Activated CD8-positive, alpha-beta memory T cell treated with anti-CD3 and anti-CD28 coated beads, Interleukin-2, amount 50 U/mL, for 4 hours (primary cell): ENCODE data around the gene SLC5A5.

Source experiments
- DNase-seq: peaks from one replicate; pipeline ENCODE4 v3.0.0-alpha.2; 2020

Gene SLC5A5

DNA sequence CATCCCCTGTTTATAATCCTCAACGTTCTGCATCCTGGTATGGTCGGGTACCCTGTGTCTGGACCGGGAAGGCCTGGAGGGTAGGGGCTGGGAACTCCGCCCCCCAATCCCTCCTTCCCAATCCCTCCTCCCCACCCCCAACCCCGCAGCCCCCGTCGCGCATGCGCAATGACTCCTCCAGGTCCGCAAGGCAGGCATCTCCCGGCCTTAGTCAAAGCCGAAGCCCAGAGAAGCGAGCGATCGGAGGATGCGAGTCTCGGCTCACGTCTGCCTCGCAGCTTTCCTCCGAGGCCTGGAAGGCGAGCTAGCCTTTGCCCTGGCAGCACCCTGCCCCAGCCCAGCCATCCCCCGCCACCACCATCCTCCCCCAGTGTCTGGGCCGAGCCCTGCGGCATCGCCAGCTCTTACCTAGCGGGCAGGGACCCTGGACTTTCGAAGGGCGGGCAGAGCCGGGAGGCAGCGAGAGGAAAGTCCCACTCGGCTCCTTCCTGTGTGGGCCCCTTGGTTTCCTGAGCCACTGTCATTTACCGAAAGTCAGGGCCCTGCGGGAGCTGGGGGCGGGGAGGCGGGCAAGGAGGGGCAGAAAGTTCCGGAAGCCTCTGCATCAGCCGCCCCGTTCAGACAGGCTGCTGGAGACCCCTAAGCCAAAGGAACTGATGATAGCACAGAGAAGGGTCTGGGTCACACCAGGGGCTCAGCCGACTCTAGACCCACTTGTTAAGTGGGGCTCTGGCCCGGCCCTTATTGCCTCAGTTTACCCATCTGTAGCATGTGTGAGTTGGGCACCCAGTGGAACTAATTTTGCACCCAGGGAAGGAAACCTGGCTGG, 24.0 kb upstream of the SLC5A5 start, which contains the start of gene JAK3:
TSS of gene JAK3 (minus strand) at position 445 of the 829 bp plus-strand sequence. CDS start 3,565 bp downstream, outside the sequence.
- DNase-seq: peak; percentile 84

GRCh38 chr19:17848595-17849292, 23.0 kb upstream of the SLC5A5 start:
- no peak for DNase-seq

GRCh38 chr19:17854061-17854460, 17.7 kb upstream of the SLC5A5 start:
- no peak for DNase-seq

DNA sequence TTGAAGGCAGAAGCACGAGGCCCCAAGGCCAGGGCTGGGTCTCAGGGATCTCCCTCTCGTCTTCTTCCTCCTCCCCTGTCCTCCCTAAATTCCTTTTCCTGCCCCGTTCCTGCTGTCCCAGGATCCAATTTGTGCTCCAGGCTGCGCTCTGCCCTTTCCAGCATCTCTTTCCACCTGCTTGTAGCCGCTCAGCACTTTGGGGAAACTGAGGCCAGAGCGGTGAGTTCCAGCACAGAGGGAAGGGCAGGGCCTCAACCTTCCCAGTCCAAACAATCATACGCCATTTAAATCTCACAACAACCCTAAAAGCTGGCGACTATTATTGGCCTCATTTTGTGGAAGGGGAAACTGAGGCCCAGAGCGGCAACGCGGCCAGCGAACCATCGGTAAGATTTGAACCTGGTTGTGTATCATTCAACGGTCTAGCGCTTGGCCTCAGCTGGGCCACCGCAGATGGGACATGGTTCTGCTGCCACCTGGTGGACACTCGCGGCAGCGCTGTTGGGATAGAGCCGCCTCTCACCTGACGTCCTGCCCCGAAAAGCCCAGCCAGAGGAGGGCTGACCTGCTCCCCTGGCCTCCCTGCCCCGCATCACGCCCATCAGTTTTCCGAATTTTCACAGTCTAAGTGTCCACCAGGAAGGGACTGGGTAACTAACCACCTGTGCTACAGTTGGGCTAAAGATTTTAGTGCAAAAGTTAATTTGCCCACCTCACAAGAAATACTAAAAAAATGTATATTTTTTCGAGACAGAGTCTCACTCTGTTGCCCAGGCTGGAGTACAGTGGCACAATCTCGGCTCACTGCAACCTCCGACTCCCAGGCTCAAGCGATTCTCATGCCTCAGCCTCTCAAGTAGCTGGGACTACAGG, 16.2 kb upstream of the SLC5A5 start:
- peak; percentile 94 for DNase-seq

GRCh38 chr19:17859533-17860330, 12.0 kb upstream of the SLC5A5 start, which contains the start of gene RPL18A:
RPL18A (plus strand) TSS chr19:17859910; CDS start chr19:17859957, 47 bp downstream.
- DNase-seq: peak; percentile 98

GRCh38 chr19:17860331-17860992, 11.3 kb upstream of the SLC5A5 start:
- DNase-seq: no peak

GRCh38 chr19:17860993-17861360, 10.8 kb upstream of the SLC5A5 start:
- no peak for DNase-seq

GRCh38 chr19:17861542-17862402, 10.0 kb upstream of the SLC5A5 start:
- no peak for DNase-seq

- no peak for DNase-seq
Measured at GRCh38 chr19:17862711-17863519, 8.8 kb upstream of the SLC5A5 start.

GRCh38 chr19:17863520-17864182, 8.1 kb upstream of the SLC5A5 start:
- no peak for DNase-seq

DNA sequence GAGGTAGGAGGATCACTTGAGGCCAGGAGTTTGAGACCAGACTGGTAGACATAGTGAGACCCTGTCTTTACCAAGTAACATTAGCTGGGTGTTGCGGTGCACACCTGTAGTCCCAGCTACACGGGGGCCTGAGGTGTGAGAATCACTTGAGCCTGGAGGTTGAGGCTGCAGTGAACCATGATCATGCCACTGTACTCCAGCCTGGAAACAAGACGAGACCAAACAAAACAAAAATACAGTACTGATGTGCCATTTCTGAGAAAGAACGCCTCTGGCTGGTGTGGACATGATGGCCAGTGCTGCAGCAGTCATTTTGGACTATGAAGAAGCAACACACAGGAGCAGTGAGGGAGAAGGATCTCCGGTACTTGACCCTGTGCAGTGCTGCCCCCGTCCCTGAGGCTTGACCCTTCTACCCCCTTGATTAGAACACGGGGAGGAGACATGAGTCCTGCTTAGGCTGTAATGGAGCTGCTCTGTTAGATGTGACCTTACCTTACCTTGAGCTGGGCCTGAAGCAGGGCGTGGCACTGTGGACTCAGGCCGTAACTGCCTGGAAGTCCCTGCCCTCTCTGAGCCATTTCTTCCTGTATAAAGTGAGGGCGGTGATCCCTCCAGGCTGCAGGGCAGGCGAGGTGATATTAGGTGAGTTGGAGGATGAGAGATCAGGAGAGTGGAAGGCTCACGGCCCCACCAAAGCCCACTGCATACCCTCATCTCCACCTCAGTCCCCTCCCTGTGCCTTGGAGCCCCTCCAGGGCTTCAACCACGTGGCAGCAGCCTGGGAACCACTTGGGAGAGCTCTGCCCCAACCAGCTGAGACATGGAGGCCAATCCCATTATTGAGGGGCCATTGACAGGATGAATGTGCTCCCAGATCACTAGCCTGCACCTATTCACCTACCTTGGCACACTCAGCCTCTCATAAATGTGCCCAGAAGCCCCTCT, 6.1 kb upstream of the SLC5A5 start:
- no peak for DNase-seq

DNA sequence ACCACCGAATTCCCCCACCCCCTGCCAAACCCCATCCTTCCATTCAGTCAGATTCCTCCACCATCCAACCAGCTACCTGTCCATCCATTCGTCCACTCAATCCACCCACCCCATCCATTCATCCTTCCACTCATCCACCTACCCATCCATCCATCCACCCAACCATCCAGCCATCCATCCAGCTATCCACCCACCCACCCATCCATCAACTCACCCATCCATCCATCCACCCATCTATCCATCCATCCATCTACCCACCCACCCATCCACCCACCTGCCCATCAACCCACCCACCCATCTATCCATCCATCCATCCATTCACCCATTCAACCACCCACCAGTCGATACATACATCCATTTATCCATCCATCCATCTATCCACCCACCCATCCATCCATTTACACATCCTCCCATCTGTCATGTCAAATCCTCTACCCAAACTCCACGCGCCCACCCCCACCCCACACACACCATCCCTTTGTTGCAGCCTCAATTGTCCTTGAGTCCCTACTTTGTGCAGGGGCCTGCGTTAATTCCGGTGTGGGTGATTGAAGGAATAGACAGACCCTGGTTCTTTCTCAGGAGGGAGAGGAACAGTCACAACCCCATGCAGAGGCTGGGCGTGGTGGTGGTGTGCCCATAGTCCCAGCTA, 5.3 kb upstream of the SLC5A5 start:
- DNase-seq: no peak

- no peak for DNase-seq
Measured at GRCh38 chr19:17866964-17867486, 4.7 kb upstream of the SLC5A5 start.

DNA sequence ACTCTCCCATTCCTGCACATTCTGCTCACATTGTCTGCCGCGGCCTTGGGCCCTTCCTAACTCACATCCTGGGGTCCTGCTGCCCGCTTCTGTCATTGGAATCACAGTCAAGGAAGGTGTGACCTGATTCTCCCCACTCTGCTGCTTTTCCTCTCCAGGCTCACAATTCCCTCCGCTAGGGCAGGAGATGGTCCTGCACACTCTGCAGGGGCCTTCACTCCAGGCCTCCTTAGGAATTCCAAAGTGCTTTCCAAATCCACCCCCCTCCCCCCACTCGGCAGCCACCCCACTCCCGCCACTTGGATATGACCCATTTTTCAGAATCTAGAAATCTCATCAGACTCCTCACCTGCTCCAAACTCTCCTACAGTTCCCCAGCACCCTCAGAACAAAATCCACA, 3.1 kb upstream of the SLC5A5 start:
- DNase-seq: no peak

- no peak for DNase-seq
Measured at GRCh38 chr19:17869114-17869608, 2.6 kb upstream of the SLC5A5 start.

GRCh38 chr19:17871032-17871877, 490 bp upstream of the SLC5A5 start:
- no peak for DNase-seq
